Left cardiac atrium (tissue), 4 donors: ENCODE results near the gene SPAG16. TPM values are rescaled to one million over a fixed set of nuclear protein-coding genes. Genes with fewer than 3 reads are reported as not detected.

Experiments
- ATAC-seq, 2 donors: fragments of 200-7000 bp; cut with Tn5 transposase; one replicate each; pipeline ENCODE4 v1.9.1; 2020; ENCODE audit warnings: mild to moderate bottlenecking in 2 of 2, moderate library complexity in 2 of 2
- DNase-seq: peaks from one replicate; pipeline ENCODE4 v3.0.0-alpha.2; 2020
- intact Hi-C, 2 donors: fragments of 100-400 bp; cut with DNase I; formaldehyde crosslinking; loops; one replicate each; pipeline versions ENCODE4 v1.14.1 to v1.15.1; 2022 to 2023
- total RNA-seq, 2 donors: library from RNA; stranded (reverse); fragmentation: NEBNext Ultra II Directional; extraction: Animal tissue kit (Norgen Biotek cat#: 25700); gene quantifications; one replicate each; pipeline ENCODE4 v1.2.1, GENCODE V29; 2021
- donor health status: DM: no; HTN: yes; CAD: no.
- donor health status: DM: no; HTN: yes; CAD: no; lungs with severe emphysema.
- donor health status: DM: yes; HTN: yes; CAD: no.
- donor health status: Dilated cardiomyopathy.

Gene SPAG16
- total RNA-seq, 2 donors from 2014 or later: 16.8 to 18.6 TPM

- ATAC-seq: no peak
- DNase-seq: no peak
- intact Hi-C loops: no loop called here
Measured at GRCh38 chr2:213740453-213740852, 456.2 kb downstream of the SPAG16 start.

- no peak for DNase-seq
- intact Hi-C loops: no loop called here
- no peak for ATAC-seq
Measured at GRCh38 chr2:213751446-213751845, 467.2 kb downstream of the SPAG16 start.

GRCh38 chr2:213752575-213752974, 468.3 kb downstream of the SPAG16 start:
- intact Hi-C loops: no loop called here
- ATAC-seq: no peak

GRCh38 chr2:213757525-213757924, 473.3 kb downstream of the SPAG16 start:
- intact Hi-C loops: no loop called here
- ATAC-seq: no peak
- DNase-seq: no peak

More at GRCh38 chr2:213752575-213752974, 468.3 kb downstream of the SPAG16 start:
- no peak for DNase-seq

DNA sequence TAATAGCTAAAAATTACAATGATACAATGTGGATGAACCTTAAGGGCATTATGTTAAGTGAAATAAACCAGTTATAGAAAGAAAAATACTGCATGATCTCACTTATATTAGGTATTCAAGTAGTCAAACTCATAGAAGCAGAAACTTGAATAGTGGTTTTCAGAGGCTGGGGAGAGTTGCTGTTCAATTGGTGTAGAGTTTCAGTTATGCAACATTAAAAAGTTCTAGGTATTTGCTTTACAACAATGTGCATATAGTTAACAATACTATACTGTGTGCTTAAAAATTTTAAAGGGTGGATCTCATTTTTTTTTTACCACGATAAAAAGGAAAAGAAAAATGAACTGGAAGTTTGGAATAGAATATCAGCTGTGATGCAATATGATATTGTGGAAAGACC, 479.1 kb downstream of the SPAG16 start:
- DNase-seq: no peak
- no peak for ATAC-seq
- intact Hi-C loops: no loop called here

DNA sequence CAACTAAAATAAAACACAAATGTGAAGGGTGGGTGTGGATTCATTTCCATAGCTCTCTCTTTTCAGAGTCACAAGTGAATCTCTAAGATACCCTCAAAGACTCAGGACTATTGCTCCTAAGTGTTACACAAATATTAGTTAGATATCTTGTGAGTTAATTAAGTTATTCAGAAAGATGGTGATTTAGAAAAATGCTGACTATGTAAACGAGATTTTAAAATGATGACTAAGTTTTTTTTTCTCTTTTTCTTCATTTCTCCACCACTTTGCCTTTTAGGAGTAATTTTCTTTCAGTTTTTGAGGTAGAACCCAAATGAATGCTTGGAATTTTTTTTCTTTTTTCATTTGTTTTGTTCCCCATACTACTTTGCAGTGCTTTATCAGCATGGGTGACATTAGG, 479.7 kb downstream of the SPAG16 start:
- intact Hi-C loops: no loop called here

DNA sequence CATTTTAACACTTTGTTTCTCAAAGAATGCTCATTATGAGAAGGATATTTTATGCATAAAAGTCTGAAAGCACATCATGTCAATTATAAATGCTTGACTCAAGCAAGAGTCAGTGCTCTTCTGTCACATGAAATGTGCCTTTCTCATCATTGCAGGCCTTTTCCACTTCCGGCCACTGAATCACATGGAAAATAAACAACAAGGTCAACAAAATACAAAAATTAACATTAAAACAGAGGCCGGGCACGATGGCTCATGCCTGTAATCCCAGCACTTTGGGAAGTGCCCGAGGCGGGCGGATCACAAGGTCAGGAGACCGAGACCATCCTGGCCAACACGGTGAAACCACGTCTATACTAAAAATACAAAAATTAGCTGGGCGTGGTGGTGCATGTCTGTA, 480.6 kb downstream of the SPAG16 start:
- intact Hi-C loops: no loop called here
- no peak for DNase-seq
- no peak for ATAC-seq

More for the DNA sequence above, 479.7 kb downstream of the SPAG16 start:
- DNase-seq (no peak), ATAC-seq (no peak)

DNA sequence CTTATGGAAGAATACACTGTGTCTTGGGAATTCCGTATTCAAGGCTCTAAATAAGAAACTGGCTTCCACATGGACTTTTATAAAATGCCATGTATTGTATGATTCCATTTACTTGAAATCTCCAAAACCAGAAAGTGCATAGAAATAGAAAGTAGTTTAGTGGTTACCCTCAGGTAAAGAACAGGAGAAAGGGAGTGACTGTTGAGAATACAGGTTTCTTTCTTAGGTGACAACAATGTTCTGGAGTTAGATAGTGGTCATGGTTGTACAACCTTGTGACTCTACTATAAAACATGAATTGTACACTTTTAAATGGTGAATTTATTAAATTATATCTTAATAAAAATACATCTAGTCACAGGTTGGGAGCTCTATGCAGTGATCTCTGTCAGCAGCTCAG, 481.8 kb downstream of the SPAG16 start:
- intact Hi-C loops: no loop called here
- DNase-seq (no peak), ATAC-seq (no peak)

DNA sequence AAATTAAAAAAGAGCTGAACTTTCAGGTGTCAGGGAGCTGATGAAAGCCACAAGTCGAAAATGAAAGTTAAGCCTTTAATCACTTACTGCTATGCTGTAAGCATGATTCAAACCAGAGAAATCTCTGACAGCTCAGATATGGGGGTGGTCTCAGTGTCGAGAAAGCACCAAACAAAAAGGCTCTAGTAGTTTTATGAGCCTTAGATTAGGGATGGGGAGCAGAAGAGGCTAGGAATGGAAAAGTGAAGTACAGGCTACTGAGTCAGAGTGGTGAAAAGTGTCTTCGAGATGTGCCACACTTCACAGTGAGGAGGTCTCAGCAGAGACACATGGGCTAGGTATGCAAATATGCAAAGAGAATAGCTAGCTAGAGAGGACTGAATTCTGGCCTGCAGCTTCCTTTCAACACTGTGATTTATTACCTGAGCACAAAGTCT, 482.2 kb downstream of the SPAG16 start:
- intact Hi-C loops: no loop called here
- DNase-seq: no peak
- ATAC-seq: no peak

DNA sequence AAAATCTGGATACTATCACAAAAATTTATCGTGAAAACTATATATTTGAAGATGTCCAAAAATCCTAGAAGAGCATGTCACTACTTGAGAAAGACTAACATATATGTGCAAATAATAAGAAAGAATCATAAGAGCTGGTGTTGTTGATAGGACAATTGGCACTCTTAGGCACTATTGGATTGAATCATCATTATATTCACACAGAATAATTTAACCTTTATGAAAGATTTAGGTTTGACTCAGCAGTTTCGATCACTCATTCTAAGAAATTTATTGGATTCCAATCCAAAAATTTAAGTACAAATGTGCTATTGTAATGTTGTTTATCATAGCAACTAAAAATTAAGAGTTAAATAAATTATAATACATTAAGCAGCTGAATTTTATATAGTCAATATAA, 503.6 kb downstream of the SPAG16 start:
- DNase-seq: no peak
- intact Hi-C loops: no loop called here
- ATAC-seq: no peak

GRCh38 chr2:213789940-213790339, 505.7 kb downstream of the SPAG16 start:
- DNase-seq (no peak), ATAC-seq (no peak)
- intact Hi-C loops: no loop called here

DNA sequence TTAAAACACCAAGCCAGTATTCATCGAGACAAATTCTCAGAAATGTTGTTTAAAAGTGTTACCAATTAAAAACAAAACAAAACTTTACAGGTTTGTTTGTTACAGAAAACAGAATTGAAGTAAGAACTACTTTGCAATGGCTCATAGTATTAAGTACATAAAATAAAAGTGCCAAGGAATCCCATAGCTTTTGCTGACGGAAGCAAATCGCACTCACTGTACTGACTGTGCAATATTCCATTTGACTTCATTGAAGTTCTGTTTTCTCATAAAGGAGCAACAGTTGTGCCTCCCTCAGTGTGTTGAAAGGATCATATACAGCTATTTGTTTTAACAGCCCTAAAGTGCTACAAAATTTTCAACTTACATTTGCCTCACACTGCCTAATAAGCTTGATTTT, 507.8 kb downstream of the SPAG16 start:
- ATAC-seq (no peak), DNase-seq (no peak)
- intact Hi-C loops: no loop called here

DNA sequence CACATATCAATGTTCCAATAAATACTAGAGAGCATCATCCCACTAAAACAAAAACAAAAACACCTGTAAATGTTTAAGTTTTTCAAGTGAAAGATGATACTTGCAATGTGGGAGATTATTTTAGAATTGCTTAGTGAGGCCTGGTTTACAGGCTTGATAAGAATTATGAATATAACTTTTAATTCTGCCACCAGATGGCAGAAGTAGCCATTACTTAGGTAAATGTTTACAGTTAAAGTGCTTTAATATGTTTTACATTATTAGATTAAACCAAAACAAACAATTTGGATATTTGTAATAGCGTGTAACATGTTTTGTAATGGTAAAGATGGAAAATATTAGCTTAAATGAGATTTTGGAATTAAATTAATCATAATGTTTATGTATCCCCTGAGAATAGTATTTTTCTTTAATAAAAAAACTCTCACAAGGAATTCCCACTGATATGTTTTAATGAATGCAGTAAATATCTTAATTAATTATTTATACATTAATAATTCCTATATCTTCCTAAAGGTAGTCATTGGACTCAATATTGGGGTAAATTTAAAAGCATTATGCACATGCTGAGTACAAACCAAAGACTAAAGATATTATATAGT, 522.0 kb downstream of the SPAG16 start:
- no peak for DNase-seq

GRCh38 chr2:213816583-213816982, 532.3 kb downstream of the SPAG16 start:
- no peak for DNase-seq
- intact Hi-C loops: loop anchor here in 1 of 2 donors (5.0 kb wide), 1 partner anchor 1186 kb away; no protein-coding TSS in a partner anchor
- no peak for ATAC-seq

More for the DNA sequence above, 522.0 kb downstream of the SPAG16 start:
- ATAC-seq: no peak
- intact Hi-C loops: no loop called here

DNA sequence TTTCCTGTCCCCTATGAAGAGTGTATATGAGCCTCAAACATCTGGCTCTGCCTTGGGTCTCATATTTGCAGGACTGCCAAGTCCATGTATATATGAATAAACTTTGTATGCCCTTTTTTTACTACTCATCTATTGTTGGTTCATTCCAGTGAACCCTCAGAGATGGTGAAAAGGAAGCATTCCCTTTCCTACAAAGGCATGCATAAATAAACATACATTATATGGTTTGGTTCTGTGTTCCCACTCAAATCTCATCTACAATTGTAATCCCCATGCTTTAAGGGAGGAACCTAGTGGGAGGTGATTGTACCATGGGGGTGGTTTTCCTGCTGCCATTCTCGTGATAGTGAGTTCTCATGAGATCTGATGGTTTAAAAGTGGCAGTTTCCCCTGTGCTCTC, 534.2 kb downstream of the SPAG16 start:
- intact Hi-C loops: loop anchor here in 1 of 2 donors (5.0 kb wide), 1 partner anchor 1184 kb away; no protein-coding TSS in a partner anchor
- no peak for ATAC-seq
- no peak for DNase-seq

DNA sequence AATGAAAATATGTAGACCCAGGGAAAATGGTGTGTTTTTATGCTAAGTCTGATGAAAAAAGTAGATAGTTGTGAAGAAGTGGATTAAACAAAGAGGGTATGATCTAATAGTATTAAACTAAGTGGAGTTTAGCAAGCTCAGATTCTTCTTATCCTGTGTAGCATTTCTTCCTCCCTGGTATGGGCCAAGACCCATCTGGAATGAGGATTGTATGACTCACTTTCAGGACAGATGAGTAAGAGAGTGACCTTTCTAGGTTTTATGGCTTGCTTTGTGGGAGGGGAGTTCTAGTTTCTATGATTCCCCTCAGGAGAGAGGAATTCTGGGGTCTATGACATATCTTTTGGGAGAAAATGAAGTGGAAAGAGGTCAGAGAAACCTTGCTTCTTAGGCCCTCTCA, 550.1 kb downstream of the SPAG16 start:
- no peak for DNase-seq

GRCh38 chr2:213834746-213835145, 550.5 kb downstream of the SPAG16 start:
- DNase-seq: no peak
- ATAC-seq: peak in 1 of 2 donors; percentile 26
- intact Hi-C loops: no loop called here

More for the DNA sequence above, 550.1 kb downstream of the SPAG16 start:
- intact Hi-C loops: no loop called here
- peak in 1 of 2 donors; percentile 81 for ATAC-seq

- no peak for ATAC-seq
Measured at GRCh38 chr2:213846856-213847255, 562.6 kb downstream of the SPAG16 start.

DNA sequence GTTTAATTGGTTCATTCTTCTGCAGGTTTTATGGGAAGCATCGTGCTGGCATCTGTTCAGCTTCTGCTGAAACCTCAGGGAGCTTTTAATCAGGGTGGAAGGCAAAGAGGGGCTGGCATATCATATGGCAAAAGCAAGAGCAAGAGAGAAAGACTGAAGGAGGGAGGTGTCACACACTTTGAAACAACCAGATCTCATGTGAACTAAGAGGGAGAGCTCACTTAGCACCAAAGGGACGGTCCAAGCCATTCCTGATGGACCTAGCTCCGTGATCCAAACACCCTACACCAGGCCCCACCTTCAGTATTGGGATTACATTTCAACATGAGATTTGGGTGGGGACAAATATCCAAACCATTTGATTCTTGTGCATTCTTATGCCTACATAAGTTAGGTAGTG, 563.1 kb downstream of the SPAG16 start:
- ATAC-seq: no peak
- intact Hi-C loops: no loop called here
- DNase-seq: no peak

More at GRCh38 chr2:213846856-213847255, 562.6 kb downstream of the SPAG16 start:
- intact Hi-C loops: no loop called here
- no peak for DNase-seq

DNA sequence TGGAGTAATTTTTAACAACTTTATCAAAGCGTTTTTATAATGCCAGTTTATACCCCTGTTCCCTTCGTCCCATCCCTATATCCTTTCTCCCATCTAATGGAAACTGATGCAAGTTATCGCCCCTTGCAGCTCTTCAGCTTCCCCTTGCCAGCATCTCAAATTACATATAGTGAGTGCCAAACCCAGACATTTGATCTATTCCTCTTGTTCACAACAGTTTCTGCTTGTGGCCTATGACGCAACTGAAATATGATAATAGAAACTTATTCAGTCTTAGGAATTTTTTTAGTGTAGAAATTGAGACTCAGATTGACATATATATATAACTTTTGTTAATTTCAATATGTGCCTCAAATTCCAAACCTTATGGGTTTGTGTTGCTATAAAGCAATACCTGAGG, 564.4 kb downstream of the SPAG16 start:
- ATAC-seq (no peak), DNase-seq (no peak)
- intact Hi-C loops: no loop called here

GRCh38 chr2:213861638-213862037, 577.4 kb downstream of the SPAG16 start:
- DNase-seq (no peak), ATAC-seq (no peak)
- intact Hi-C loops: no loop called here
